OCI-LY1 (cell line): ENCODE results near the gene OLFML2B.

Source experiments
- H2AFZ ChIP-seq: fragments of 200-600 bp; sonication (generic), shearing (Covaris generic); 2 replicates; pipeline ENCODE4 v1.6.0; 2014; ENCODE audit warnings: antibody characterized with exemption, mild to moderate bottlenecking, low read length
- H3F3A ChIP-seq: fragments of 200-600 bp; sonication (generic), shearing (Covaris generic); 2 replicates; pipeline ENCODE4 v1.6.0; 2014; ENCODE audit warnings: mild to moderate bottlenecking, antibody characterized with exemption, low read length, moderate library complexity; ENCODE audit not compliant: insufficient read depth
- H3K27ac ChIP-seq: fragments of 200-600 bp; sonication (generic); 2 replicates; pipeline ENCODE4 v1.5.1; 2014; ENCODE audit warnings: low read length, mixed run types, mild to moderate bottlenecking, low read depth; ENCODE audit not compliant: poor library complexity, severe bottlenecking
- H3K27me3 ChIP-seq: fragments of 200-600 bp; sonication (generic); 2 replicates; pipeline ENCODE4 v1.6.0; 2014; ENCODE audit warnings: antibody characterized with exemption, mild to moderate bottlenecking, low read length, moderate library complexity; ENCODE audit not compliant: insufficient read depth
- H3K36me3 ChIP-seq: fragments of 200-600 bp; sonication (generic); 2 replicates; pipeline ENCODE4 v1.6.1; 2014; ENCODE audit warnings: mild to moderate bottlenecking, antibody characterized with exemption, low read length, moderate library complexity, mixed read lengths; ENCODE audit not compliant: insufficient read depth
- H3K4me1 ChIP-seq: fragments of 200-600 bp; sonication (generic); 2 replicates; pipeline ENCODE4 v1.5.1; 2014; ENCODE audit warnings: mild to moderate bottlenecking, low read length, moderate library complexity; ENCODE audit not compliant: insufficient read depth, severe bottlenecking
- H3K4me2 ChIP-seq: fragments of 200-600 bp; sonication (generic), shearing (Covaris generic); 2 replicates; pipeline ENCODE4 v1.6.1; 2014; ENCODE audit warnings: low read length
- H3K4me3 ChIP-seq: fragments of 200-600 bp; sonication (generic); 2 replicates; pipeline ENCODE4 v1.5.1; 2014; ENCODE audit warnings: low read length, low read depth, mild to moderate bottlenecking, mixed read lengths; ENCODE audit not compliant: poor library complexity, severe bottlenecking
- H3K79me2 ChIP-seq: fragments of 200-600 bp; shearing (Covaris generic); 2 replicates; pipeline ENCODE4 v1.6.1; 2016; ENCODE audit warnings: mixed run types, low read length, mixed read lengths; ENCODE audit not compliant: insufficient read depth
- H3K9ac ChIP-seq: fragments of 200-600 bp; sonication (generic), shearing (Covaris generic); 2 replicates; pipeline ENCODE4 v1.6.1; 2014; ENCODE audit warnings: mild to moderate bottlenecking, low read length, mixed read lengths
- H3K9me2 ChIP-seq: fragments of 200-600 bp; sonication (generic), shearing (Covaris generic); 2 replicates; pipeline ENCODE4 v1.6.1; 2014; ENCODE audit warnings: low read depth, mild to moderate bottlenecking, low read length, mixed read lengths
- H3K9me3 ChIP-seq: fragments of 200-600 bp; shearing (Covaris generic); 2 replicates; pipeline ENCODE4 v1.6.1; 2014; ENCODE audit warnings: low read length, mixed read lengths
- H4K20me1 ChIP-seq: fragments of 200-600 bp; sonication (generic), shearing (Covaris generic); 2 replicates; pipeline ENCODE4 v1.6.0; 2016; ENCODE audit warnings: mild to moderate bottlenecking, low read length; ENCODE audit not compliant: insufficient read depth
- CTCF ChIP-seq: fragments of 200-600 bp; sonication (generic), shearing (Covaris generic); IDR thresholded peaks from 2 replicates; pipeline ENCODE4 v1.5.1; 2017; ENCODE audit warnings: mild to moderate bottlenecking, antibody characterized with exemption, low read length, moderate library complexity, mixed read lengths
- EZH2 ChIP-seq: fragments of 200-600 bp; sonication (generic), shearing (Covaris generic); IDR thresholded peaks from 2 replicates; pipeline ENCODE4 v1.8.0; 2017; ENCODE audit warnings: borderline replicate concordance, mixed run types, mild to moderate bottlenecking, antibody characterized with exemption, low read length, moderate library complexity, mixed read lengths

OLFML2B gene

GRCh38 chr1:162033428-162033827 lies 9.8 kb upstream of the OLFML2B start:
- H3K27me3 ChIP-seq, result no peaks in the 10 kb centered on the region
- no peaks in the 10 kb centered on the region for H3F3A ChIP-seq
- H3K9ac ChIP-seq, result no peak overlapping the region
- no peaks in the 10 kb centered on the region for H4K20me1 ChIP-seq
- H3K9me3 ChIP-seq, result no peaks in the 10 kb centered on the region
- H3K9me2 ChIP-seq, result no peaks in the 10 kb centered on the region
- no peak overlapping the region for H2AFZ ChIP-seq
- H3K4me1 ChIP-seq, result no peaks in the 10 kb centered on the region
- no peak overlapping the region for H3K27ac ChIP-seq
- H3K4me2 ChIP-seq, result no peak overlapping the region
- no peaks in the 10 kb centered on the region for H3K79me2 ChIP-seq
- H3K4me3 ChIP-seq, result no peak overlapping the region
- no peaks in the 10 kb centered on the region for H3K36me3 ChIP-seq
- TF ChIP-seq EZH2 (no peak), CTCF (no peak)

GRCh38 chr1:162030759-162031280 lies 7.2 kb upstream of the OLFML2B start:
- Histone ChIP-seq H3K9me2 (no peaks in the 10 kb centered on the region), H3F3A (no peaks in the 10 kb centered on the region), H2AFZ (no peak overlapping the region), H3K4me2 (no peak overlapping the region), H3K4me3 (no peak overlapping the region), H3K79me2 (no peaks in the 10 kb centered on the region), H3K36me3 (no peaks in the 10 kb centered on the region), H3K27ac (no peak overlapping the region), H3K27me3 (no peaks in the 10 kb centered on the region; the same call in 1 of the 2 replicates), H3K4me1 (no peaks in the 10 kb centered on the region), H3K9ac (no peak overlapping the region), H3K9me3 (no peaks in the 10 kb centered on the region), H4K20me1 (no peaks in the 10 kb centered on the region)
- no peak for TF ChIP-seq EZH2
- TF ChIP-seq CTCF, result no peak

- H3F3A ChIP-seq, result no peaks in the 10 kb centered on the region
- no peaks in the 10 kb centered on the region for H4K20me1 ChIP-seq
- H3K9me2 ChIP-seq, result no peaks in the 10 kb centered on the region
- H3K27me3 ChIP-seq, result no peaks in the 10 kb centered on the region; the same call in 1 of the 2 replicates
- TF ChIP-seq CTCF (no peak), EZH2 (no peak)
- H3K9me3 ChIP-seq, result no peaks in the 10 kb centered on the region
- H2AFZ ChIP-seq, result no peak overlapping the region
- no peak overlapping the region for H3K9ac ChIP-seq
- H3K4me1 ChIP-seq, result no peaks in the 10 kb centered on the region
- H3K4me2 ChIP-seq, result no peak overlapping the region
- H3K79me2 ChIP-seq, result no peaks in the 10 kb centered on the region
- no peak overlapping the region for H3K4me3 ChIP-seq
- H3K36me3 ChIP-seq, result no peaks in the 10 kb centered on the region
- no peak overlapping the region for H3K27ac ChIP-seq
These were observed 5.5 kb upstream of the OLFML2B start for GRCh38 chr1:162029157-162029556.
